ENCODE data around the gene CDC14A.

GRCh38 chr1:100305954-100306353, 46.4 kb upstream of the CDC14A start:
- no peak for TF ChIP-seq MAX (IDR thresholded peaks at IDR 0.05; ENCODE audit: insufficient read depth, insufficient read length)
- no peak for TF ChIP-seq EZH2 (IDR thresholded peaks at IDR 0.05; ENCODE audit: borderline replicate concordance, low read depth, low read length, severe bottlenecking)
- TF ChIP-seq CTCF (IDR thresholded peaks at IDR 0.05; ENCODE audit: extremely low read depth in 1 of 2, insufficient read depth in 1 of 2, low read depth in 1 of 2, low read length in 2 of 2), result no peak

All from endothelial cell of umbilical vein (primary cell).